NCI-H146 treated with DMSO at 0.1 percent for 48 hours (cell line): ENCODE results near the gene PDCD1LG2.
"Not testable (repeated sequence)": the region's sequence is repeated elsewhere in the genome, so short reads cannot be mapped to it uniquely, and the experiment has no call there.

Experiments used
- DNase-seq: peaks from one replicate; lab custom pipeline; 2025; ENCODE audit not compliant: unreplicated experiment; lab: John Stamatoyannopoulos, UW

Gene PDCD1LG2

GRCh38 chr9:5563417-5563815, 53.1 kb downstream of the PDCD1LG2 start:
- DNase-seq, result no peak

DNA sequence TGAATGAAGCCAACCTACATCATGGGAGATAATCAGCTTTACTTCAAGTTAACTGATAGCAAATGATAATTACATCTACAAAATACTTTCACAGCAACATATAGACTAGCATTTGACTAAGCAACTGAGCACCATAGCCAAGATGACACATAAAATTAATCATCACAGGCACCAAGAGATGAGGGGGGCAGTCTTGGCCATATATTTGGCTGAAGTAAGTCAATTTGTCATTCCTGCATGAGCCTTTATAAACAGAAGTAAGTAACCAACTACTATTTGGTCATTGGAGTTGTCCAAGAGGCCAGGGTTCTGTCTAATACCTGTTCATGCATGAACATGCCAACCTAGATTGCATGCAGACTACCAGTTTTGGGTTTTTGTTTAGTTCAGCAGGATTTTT, 53.6 kb downstream of the PDCD1LG2 start:
- no peak for DNase-seq

DNA sequence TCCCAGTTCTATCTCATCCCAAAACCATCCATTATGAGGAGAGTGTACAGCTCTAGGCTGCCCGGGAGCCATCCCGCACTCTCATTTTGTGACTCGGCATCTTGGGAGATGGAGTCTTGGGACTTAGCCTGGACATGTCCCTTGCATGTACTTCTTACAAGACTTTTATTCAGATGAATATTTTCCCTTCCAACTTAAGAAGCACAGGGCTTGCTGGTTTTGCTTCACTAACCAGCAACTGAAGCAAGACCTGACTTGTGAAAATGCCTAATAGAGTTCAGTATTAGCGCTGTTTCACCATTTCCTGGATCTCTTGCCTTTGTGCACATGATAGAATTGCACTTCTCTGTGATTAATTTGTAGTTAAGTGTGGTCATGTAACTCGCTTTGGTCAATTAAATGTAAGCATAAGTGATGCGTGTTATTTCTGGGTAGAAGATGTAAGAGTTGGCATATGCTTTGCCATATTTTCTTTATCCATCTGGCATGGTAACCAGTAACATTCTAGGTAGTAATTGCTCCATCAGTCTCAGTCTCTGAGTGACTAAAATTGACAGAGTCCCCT, 55.8 kb downstream of the PDCD1LG2 start:
- DNase-seq, result no peak

- no peak for DNase-seq
Measured at GRCh38 chr9:5568868-5569267, 58.5 kb downstream of the PDCD1LG2 start.

GRCh38 chr9:5569409-5569808, 59.1 kb downstream of the PDCD1LG2 start:
- no peak for DNase-seq

DNA sequence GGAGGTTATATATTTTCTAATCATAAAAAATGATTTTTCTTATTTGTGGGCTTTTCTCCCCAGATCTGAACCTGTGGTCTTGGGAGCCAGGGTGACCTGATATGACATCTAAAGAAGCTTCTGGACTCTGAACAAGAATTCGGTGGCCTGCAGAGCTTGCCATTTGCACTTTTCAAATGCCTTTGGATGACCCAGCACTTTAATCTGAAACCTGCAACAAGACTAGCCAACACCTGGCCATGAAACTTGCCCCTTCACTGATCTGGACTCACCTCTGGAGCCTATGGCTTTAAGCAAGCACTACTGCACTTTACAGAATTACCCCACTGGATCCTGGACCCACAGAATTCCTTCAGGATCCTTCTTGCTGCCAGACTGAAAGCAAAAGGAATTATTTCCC, 59.6 kb downstream of the PDCD1LG2 start:
- no peak for DNase-seq

- no peak for DNase-seq
Measured at GRCh38 chr9:5571629-5572232, 61.4 kb downstream of the PDCD1LG2 start.

- no peak for DNase-seq
Measured at GRCh38 chr9:5574097-5574496, 63.8 kb downstream of the PDCD1LG2 start.

GRCh38 chr9:5575000-5575399, 64.7 kb downstream of the PDCD1LG2 start:
- DNase-seq, result no peak

GRCh38 chr9:5577225-5577624, 66.9 kb downstream of the PDCD1LG2 start:
- no peak for DNase-seq

DNA sequence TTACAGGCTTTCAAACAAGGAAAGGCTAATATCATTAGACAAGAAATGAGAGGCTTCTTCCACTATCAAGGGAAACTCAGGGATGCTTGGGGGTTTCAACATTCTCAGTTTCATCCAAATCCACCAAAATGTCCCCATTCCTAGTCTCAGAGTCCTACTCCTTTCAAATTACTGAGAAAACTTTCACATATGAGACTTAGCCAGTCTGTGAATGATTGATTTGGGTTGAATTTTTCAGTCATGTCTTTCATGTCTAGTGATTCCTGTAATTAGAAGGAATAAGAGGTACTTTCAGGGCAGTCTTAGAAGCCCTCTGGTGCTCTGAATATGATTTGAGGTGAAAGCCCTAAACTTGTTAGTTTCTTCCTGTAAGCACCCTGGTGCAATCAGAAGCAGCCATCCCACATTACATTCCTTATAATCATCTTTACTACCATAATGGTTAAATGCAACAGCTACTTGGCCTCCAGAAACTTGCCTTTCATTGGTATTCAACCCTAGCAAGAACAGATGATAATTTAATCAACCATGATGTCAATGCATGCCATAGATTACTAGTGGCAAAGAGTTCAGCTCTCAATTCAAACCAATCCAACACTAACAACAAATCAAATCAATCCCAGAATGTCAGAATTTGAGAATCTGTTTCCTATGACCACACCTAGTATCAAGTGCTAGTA, 67.8 kb downstream of the PDCD1LG2 start:
- DNase-seq, result no peak

DNA sequence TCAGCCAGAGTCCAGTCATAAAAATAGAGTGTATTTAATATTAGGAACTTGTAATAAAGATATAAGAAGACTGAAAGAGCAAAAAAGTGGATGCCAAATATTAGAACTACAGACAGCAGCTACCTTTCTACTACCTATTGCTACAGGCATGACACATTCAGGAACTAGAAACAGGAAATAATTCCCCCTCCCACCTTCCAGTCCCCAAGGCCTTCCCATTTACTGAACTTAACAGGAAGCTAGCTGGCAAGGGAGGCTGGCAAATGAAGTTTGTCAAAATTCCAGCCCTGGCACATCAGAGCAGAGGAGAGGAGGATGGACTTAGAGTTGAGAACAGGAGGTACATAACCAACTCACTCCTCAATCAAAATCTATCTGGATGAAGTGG, 68.4 kb downstream of the PDCD1LG2 start:
- no peak for DNase-seq

- no peak for DNase-seq
Measured at GRCh38 chr9:5579881-5580280, 69.5 kb downstream of the PDCD1LG2 start.

DNA sequence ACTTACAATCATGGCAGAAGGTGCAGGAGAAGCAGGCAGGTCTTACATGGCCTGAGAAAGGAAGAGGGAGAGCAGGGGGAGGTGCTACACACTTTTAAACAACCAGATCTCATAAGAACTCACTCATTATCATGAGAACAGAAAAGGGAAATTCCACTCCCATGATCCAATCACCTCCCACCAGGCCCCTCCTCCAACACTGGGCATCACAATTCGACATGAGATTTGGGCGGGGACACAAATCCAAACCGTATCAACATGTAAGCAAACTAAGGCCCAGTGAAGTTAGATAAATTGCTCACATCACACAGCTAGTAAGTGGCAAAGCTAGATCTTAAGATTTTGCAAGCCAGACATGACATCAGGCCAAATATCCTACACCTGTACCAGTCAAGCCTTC, 70.3 kb downstream of the PDCD1LG2 start:
- DNase-seq, result no peak

DNA sequence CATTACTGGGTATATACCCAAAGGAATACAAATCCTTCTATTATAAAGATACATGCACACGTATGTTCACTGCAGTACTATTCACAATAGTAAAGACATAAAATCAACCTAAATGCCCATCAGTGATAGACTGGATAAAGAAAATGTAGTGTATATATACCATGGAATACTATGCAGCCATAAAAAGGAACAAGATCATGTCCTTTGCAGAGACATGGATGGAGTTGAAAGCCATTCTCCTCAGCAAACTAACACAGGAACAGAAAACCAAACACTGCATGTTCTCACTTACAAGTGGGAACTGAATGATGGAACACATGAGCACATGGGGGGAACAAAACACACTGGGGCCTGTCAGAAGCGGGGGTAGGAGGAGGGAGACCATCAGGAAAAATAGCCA, 71.4 kb downstream of the PDCD1LG2 start:
- not testable (repeated sequence) for DNase-seq

- no peak for DNase-seq
Measured at GRCh38 chr9:5582835-5583195, 72.5 kb downstream of the PDCD1LG2 start.

GRCh38 chr9:5586391-5586802, 76.1 kb downstream of the PDCD1LG2 start:
- no peak for DNase-seq

DNA sequence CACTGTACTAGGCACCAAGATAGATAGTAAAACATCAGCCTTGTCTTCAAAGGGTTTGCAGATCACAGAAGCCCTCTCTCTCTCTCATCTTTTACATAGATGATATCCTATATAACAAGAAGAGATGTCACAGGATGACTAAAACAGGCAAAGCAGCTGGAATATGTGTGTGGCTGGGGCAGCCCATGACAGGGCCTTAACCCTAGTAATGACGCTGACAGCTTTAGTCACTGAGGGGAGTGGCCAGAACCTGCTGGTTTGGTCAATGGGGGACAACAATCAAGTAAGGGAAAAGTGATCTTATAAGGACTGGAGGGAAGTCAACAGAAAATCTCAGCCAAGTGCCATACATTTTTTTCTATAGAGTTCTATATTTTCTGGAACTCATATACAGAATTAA, 76.7 kb downstream of the PDCD1LG2 start:
- no peak for DNase-seq

- DNase-seq, result no peak
Measured at GRCh38 chr9:5592231-5592630, 81.9 kb downstream of the PDCD1LG2 start.

DNA sequence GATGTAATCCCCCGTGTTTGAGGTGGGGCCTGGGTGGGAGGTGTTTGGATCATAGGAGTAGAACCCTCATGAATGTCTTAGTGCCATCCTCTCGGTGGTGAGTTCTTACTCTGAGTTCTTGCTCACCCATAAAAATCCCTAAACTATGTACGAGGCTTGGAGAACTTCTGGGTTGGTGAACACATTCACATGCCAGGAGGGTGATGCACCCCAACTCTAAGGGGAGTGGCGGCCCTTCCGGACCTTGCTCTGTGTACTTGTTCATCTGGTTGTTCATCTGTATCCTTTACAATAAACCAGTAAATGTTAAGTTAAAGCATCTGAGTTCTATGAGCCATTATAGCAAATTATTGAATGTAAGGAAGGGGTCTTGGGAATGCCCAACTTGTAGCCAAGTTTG, 82.6 kb downstream of the PDCD1LG2 start:
- DNase-seq, result no peak

DNA sequence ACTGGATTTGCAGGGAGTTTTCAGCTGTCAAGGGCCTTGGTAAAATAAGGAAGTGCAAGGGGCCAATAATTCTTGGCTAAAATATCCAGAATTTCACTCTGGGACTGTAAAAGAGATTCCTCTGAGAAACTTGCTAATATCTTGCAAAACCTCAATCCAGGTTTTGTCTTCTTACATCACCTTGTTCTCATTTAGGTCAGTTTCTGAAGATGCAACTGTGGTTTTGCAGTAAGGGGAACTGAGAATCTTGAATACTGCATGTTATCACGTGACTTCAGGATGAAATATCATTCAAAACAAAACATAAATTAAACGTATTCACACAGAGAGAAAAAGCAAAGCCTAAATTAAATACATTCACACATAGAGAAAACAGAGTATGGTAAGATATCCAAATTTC, 83.6 kb downstream of the PDCD1LG2 start:
- no peak for DNase-seq

DNA sequence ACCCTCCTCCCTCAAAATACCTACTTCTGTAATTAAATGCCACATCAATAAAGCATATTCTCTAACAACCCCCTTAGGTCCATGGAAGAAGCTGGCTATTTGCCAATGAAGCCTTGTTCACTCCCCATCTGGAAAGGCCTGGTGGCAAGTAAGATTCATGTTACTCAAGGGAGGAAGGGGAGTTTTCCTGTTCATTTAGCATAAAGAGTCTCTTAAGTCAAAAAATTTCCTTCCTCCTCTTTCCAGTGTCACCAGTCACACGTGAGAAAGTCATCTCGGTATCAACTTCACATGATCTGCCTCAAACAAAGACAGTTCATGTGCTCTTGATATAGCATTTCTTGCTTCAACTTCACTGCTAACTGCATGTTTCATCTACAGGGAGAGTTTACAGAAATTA, 85.8 kb downstream of the PDCD1LG2 start:
- DNase-seq, result no peak
